HT-29 (cell line): ENCODE measurements around the gene RARA. TPM values are rescaled to one million over a fixed set of nuclear protein-coding genes. Genes with fewer than 3 reads are reported as not detected.
"Not testable (repeated sequence)": the region's sequence is repeated elsewhere in the genome, so short reads cannot be mapped to it uniquely, and the experiment has no call there.

Experiments used
- DNase-seq: peaks from one replicate; pipeline ENCODE4 v3.0.0-alpha.2; 2015; ENCODE audit warnings: low spot score
- total RNA-seq: library from RNA; depleted of rRNA; stranded (reverse); fragments of >200 nt; shearing (Covaris generic); gene quantifications from 2 replicates; pipeline ENCODE4 v1.2.3, GENCODE V29; 2014

The RARA gene
- total RNA-seq, 1 experiment from 2014 or later, result 44.5 TPM

- no peak for DNase-seq
Observed at GRCh38 chr17:40297511-40297910, 11.5 kb upstream of the RARA start.

- no peak for DNase-seq
Observed at GRCh38 chr17:40298726-40299125, 10.3 kb upstream of the RARA start.

GRCh38 chr17:40299159-40299757 lies 9.7 kb upstream of the RARA start:
- not testable (repeated sequence) for DNase-seq

GRCh38 chr17:40301315-40301714 lies 7.7 kb upstream of the RARA start:
- DNase-seq, result peak; percentile 57

GRCh38 chr17:40303009-40303657 lies 5.8 kb upstream of the RARA start:
- peak; percentile 85 for DNase-seq

GRCh38 chr17:40303708-40304551 lies 5.0 kb upstream of the RARA start:
- DNase-seq, result no peak

GRCh38 chr17:40304552-40304863 lies 4.5 kb upstream of the RARA start:
- DNase-seq, result not testable (repeated sequence)

GRCh38 chr17:40304866-40305265 lies 4.1 kb upstream of the RARA start:
- not testable (repeated sequence) for DNase-seq

GRCh38 chr17:40306395-40306794 lies 2.6 kb upstream of the RARA start:
- DNase-seq, result no peak

GRCh38 chr17:40307001-40307730 lies 1.8 kb upstream of the RARA start:
- no peak for DNase-seq

GRCh38 chr17:40307740-40308239 lies 1.2 kb upstream of the RARA start:
- DNase-seq, result no peak

- DNase-seq, result no peak
Observed at GRCh38 chr17:40309949-40310510, 1.1 kb downstream of the RARA start.

- no peak for DNase-seq
Observed at GRCh38 chr17:40310882-40311391, 2.0 kb downstream of the RARA start.

- DNase-seq, result peak; percentile 71
Observed at GRCh38 chr17:40311575-40311974, 2.6 kb downstream of the RARA start.

- no peak for DNase-seq
Observed at GRCh38 chr17:40312131-40312731, 3.3 kb downstream of the RARA start.

- no peak for DNase-seq
Observed at GRCh38 chr17:40312893-40313667, 4.1 kb downstream of the RARA start.

- no peak for DNase-seq
Observed at GRCh38 chr17:40313668-40314583, 4.9 kb downstream of the RARA start.

- DNase-seq, result peak; percentile 97
Observed at GRCh38 chr17:40314584-40314956, 5.6 kb downstream of the RARA start.

GRCh38 chr17:40315206-40315605 lies 6.2 kb downstream of the RARA start:
- no peak for DNase-seq
